HepG2 (cell line): Measurements from ENCODE around the gene TIPIN. TPM values are rescaled to one million over a fixed set of nuclear protein-coding genes. Genes with fewer than 3 reads are reported as not detected.

Source experiments
- CBX1 ChIP-seq: IDR thresholded peaks from one replicate; pipeline ENCODE4 v1.6.1; 2016; ENCODE audit warnings: antibody characterized with exemption, low read depth
- MED8 ChIP-seq: sonication (generic); formaldehyde crosslinking; IDR thresholded peaks from 2 replicates; pipeline ENCODE4 v1.8.1; 2023; ENCODE audit warnings: mild to moderate bottlenecking, missing genetic modification reagents; ENCODE audit not compliant: insufficient replicate concordance
- NAIF1 ChIP-seq: sonication (generic); formaldehyde crosslinking; IDR thresholded peaks from 2 replicates; pipeline ENCODE4 v1.5.0; 2020; ENCODE audit warnings: mild to moderate bottlenecking, missing genetic modification reagents, borderline replicate concordance
- NONO ChIP-seq, 2 experiments: fragments of 450-650 bp in 1 of 2; sonication (generic) in 1 of 2; formaldehyde crosslinking in 1 of 2; IDR thresholded peaks in 1 of 2; conservative IDR thresholded peaks in 1 of 2; 2 replicates each; pipeline versions ENCODE4 v1.6.1 to v1.8.0; 2017 to 2022; ENCODE audit warnings: mild to moderate bottlenecking in 1 of 2, missing genetic modification reagents in 1 of 2, moderate library complexity in 1 of 2
- SKI ChIP-seq: fragments of 450-650 bp; IDR thresholded peaks from one replicate; pipeline ENCODE4 v1.6.1; 2018; ENCODE audit warnings: mild to moderate bottlenecking; ENCODE audit not compliant: partially characterized antibody
- ZNF224 ChIP-seq: sonication (generic); formaldehyde crosslinking; IDR thresholded peaks from 2 replicates; pipeline ENCODE4 v1.5.0; 2020; ENCODE audit warnings: mild to moderate bottlenecking, missing genetic modification reagents
- ZNF354B ChIP-seq: sonication (generic); formaldehyde crosslinking; IDR thresholded peaks from 2 replicates; pipeline ENCODE4 v1.8.0; 2022; ENCODE audit warnings: mild to moderate bottlenecking, missing genetic modification reagents
- ZNF451 ChIP-seq: sonication (generic); formaldehyde crosslinking; IDR thresholded peaks from 2 replicates; pipeline ENCODE4 v1.5.0; 2020; ENCODE audit warnings: mild to moderate bottlenecking, missing genetic modification reagents
- ZNF558 ChIP-seq: sonication (generic); formaldehyde crosslinking; IDR thresholded peaks from 2 replicates; pipeline ENCODE4 v1.9.0; 2022; ENCODE audit warnings: mild to moderate bottlenecking, missing genetic modification reagents, borderline replicate concordance
- ZNF770 ChIP-seq: sonication (generic); formaldehyde crosslinking; IDR thresholded peaks from 2 replicates; pipeline ENCODE4 v1.5.0; 2020; ENCODE audit warnings: mild to moderate bottlenecking, missing genetic modification reagents
- ZNF800 ChIP-seq: sonication (generic); formaldehyde crosslinking; IDR thresholded peaks from 2 replicates; pipeline ENCODE4 v1.4.0; 2020; ENCODE audit warnings: missing genetic modification reagents
- ZNF816 ChIP-seq: sonication (generic); formaldehyde crosslinking; IDR thresholded peaks from 2 replicates; pipeline ENCODE4 v1.8.0; 2022; ENCODE audit warnings: missing genetic modification reagents, mild to moderate bottlenecking, borderline replicate concordance
- polyA plus RNA-seq, 8 experiments: library from polyadenylated mRNA; depleted of rRNA in 3 of 8; stranded (reverse) in 7 of 8; unstranded in 1 of 8; fragments of >200 nt; fragmentation: Illumina TruSeq in 4 of 8; extraction: Trizol in 4 of 8; gene quantifications; 2 replicates each; pipeline versions ENCODE4 v1.2.1 to v1.2.3, GENCODE V29; 2011 to 2016; ENCODE audit warnings: low read depth in 4 of 8, missing spikeins in 1 of 8, mixed read lengths in 1 of 8; ENCODE audit not compliant: insufficient read depth in 1 of 8
- total RNA-seq, 5 experiments: library from RNA; depleted of rRNA; stranded (reverse); fragments of >200 nt; fragmentation: Illumina TruSeq; extraction: Trizol; gene quantifications; 2 replicates each; pipeline ENCODE4 v1.2.3, GENCODE V29; 2016; ENCODE audit warnings: low read depth in 1 of 5
- TF ChIP-seq, protein P1 (sequence below): sonication (generic); formaldehyde crosslinking; IDR thresholded peaks from 2 replicates; pipeline ENCODE4 v1.8.1; 2023; ENCODE audit warnings: missing genetic modification reagents, mild to moderate bottlenecking, borderline replicate concordance
- TF ChIP-seq, protein P2 (sequence below): sonication (generic); formaldehyde crosslinking; IDR thresholded peaks from 2 replicates; pipeline ENCODE4 v1.9.0; 2022; ENCODE audit warnings: missing genetic modification reagents, mild to moderate bottlenecking, borderline replicate concordance
- TF ChIP-seq, protein P3 (sequence below): sonication (generic); formaldehyde crosslinking; IDR thresholded peaks from 2 replicates; pipeline ENCODE4 v1.8.0; 2022; ENCODE audit warnings: missing genetic modification reagents, low read depth, mild to moderate bottlenecking, borderline replicate concordance
- TF ChIP-seq, protein P4 (sequence below): IDR thresholded peaks from 2 replicates; pipeline ENCODE4 v1.4.0; 2020; ENCODE audit warnings: mild to moderate bottlenecking, missing genetic modification reagents

The TIPIN gene
- total and polyA plus RNA-seq, 2 of the 13 experiments (the other 11 are each of a cell fraction or from before 2014, with no cell fraction given) = 2.7 to 28.6 TPM

DNA sequence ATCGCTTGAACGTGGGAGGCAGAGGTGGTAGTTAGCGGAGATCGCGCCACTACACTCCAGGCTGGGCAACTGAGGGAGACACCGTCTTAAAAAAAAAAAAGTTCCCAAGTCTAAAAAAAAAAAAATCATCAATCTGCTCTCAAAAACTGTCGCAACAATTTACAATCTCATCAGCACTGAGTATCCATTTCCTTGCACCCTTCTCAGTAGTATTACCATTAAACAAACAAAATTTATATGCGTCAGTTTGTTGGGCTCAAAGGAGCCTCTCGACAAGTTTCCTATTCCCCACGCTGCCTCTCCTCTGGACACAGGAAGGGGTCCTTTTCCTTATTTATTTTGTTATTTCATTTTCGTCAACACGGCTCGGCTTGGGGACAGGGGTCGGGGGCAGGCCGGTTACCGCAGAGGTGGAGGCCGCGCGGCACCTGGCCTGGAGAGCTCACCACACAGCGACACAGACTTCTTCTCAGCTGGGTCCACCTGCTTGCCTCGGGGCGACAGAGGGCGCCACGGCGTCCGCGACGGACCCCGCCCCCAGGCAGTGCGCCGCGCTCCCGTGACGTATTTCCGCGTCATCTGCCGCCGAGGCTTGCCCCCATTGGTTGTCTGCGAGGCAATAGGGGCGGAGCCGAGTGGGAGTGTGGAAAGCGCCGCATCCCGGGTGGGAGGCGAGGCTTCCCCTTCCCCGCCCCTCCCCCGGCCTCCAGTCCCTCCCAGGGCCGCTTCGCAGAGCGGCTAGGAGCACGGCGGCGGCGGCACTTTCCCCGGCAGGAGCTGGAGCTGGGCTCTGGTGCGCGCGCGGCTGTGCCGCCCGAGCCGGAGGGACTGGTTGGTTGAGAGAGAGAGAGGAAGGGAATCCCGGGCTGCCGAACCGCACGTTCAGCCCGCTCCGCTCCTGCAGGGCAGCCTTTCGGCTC is 30.0 kb upstream of the TIPIN start, which contains the start of gene MAP2K1 (continued):
- TF ChIP-seq ZNF816 (CRISPR knock-in tag) = 0 out of 2 replicates have a peak, but pooled peaks have one; percentile 32
- TF ChIP-seq, protein P1, sequence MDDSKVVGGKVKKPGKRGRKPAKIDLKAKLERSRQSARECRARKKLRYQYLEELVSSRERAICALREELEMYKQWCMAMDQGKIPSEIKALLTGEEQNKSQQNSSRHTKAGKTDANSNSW = 0 out of 2 replicates have a peak, but pooled peaks have one; percentile 54
- no peak for TF ChIP-seq NONO (IDR thresholded peaks at IDR 0.05)
- TF ChIP-seq NONO (CRISPR knock-in tag; conservative IDR thresholded peaks at IDR 0.05) = peak; percentile 78; the same call in 1 of the 2 replicates
- TF ChIP-seq ZNF770 = peak; percentile 76
- 0 out of 2 replicates have a peak, but pooled peaks have one; percentile 12 for TF ChIP-seq ZNF558 (CRISPR knock-in tag)
- peak; percentile 80 for TF ChIP-seq SKI
- TF ChIP-seq ZNF224 (CRISPR knock-in tag) = no peak
- TF ChIP-seq ZNF451 (CRISPR knock-in tag) = no peak; the same call in none of the 2 replicates
- TF ChIP-seq CBX1 = peak; percentile 92
- TF ChIP-seq ZNF800 = peak; percentile 57
- 0 out of 2 replicates have a peak, but pooled peaks have one; percentile 52 for TF ChIP-seq NAIF1 (CRISPR knock-in tag)
- TF ChIP-seq MED8 (CRISPR knock-in tag) = peak; percentile 75
- no peak for TF ChIP-seq ZNF354B
- TF ChIP-seq, protein P2, sequence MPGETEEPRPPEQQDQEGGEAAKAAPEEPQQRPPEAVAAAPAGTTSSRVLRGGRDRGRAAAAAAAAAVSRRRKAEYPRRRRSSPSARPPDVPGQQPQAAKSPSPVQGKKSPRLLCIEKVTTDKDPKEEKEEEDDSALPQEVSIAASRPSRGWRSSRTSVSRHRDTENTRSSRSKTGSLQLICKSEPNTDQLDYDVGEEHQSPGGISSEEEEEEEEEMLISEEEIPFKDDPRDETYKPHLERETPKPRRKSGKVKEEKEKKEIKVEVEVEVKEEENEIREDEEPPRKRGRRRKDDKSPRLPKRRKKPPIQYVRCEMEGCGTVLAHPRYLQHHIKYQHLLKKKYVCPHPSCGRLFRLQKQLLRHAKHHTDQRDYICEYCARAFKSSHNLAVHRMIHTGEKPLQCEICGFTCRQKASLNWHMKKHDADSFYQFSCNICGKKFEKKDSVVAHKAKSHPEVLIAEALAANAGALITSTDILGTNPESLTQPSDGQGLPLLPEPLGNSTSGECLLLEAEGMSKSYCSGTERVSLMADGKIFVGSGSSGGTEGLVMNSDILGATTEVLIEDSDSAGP = peak; percentile 59
- TF ChIP-seq, protein P3, sequence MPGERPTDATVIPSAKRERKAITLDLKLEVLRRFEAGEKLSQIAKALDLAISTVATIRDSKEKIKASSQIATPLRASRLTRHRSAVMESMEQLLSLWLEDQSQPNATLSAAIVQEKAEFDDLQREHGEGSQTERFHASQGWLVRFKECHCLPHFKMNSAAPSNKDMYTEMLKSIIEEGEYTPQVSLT = no peak
- TF ChIP-seq, protein P4, sequence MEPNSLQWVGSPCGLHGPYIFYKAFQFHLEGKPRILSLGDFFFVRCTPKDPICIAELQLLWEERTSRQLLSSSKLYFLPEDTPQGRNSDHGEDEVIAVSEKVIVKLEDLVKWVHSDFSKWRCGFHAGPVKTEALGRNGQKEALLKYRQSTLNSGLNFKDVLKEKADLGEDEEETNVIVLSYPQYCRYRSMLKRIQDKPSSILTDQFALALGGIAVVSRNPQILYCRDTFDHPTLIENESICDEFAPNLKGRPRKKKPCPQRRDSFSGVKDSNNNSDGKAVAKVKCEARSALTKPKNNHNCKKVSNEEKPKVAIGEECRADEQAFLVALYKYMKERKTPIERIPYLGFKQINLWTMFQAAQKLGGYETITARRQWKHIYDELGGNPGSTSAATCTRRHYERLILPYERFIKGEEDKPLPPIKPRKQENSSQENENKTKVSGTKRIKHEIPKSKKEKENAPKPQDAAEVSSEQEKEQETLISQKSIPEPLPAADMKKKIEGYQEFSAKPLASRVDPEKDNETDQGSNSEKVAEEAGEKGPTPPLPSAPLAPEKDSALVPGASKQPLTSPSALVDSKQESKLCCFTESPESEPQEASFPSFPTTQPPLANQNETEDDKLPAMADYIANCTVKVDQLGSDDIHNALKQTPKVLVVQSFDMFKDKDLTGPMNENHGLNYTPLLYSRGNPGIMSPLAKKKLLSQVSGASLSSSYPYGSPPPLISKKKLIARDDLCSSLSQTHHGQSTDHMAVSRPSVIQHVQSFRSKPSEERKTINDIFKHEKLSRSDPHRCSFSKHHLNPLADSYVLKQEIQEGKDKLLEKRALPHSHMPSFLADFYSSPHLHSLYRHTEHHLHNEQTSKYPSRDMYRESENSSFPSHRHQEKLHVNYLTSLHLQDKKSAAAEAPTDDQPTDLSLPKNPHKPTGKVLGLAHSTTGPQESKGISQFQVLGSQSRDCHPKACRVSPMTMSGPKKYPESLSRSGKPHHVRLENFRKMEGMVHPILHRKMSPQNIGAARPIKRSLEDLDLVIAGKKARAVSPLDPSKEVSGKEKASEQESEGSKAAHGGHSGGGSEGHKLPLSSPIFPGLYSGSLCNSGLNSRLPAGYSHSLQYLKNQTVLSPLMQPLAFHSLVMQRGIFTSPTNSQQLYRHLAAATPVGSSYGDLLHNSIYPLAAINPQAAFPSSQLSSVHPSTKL (CRISPR knock-in tag) = peak; percentile 63
